SK-N-SH (cell line): ENCODE results near the gene SEC14L5.

Experiments
- EP300 ChIP-seq, 2 experiments: IDR thresholded peaks; 2 replicates each; pipeline versions ENCODE4 v1.4.0 to v1.6.1; 2012; ENCODE audit warnings: borderline replicate concordance in 1 of 2, low read depth in 1 of 2, low read length in 1 of 2
- GATA2 ChIP-seq: sonication (generic); formaldehyde crosslinking; IDR thresholded peaks from 2 replicates; pipeline ENCODE4 v1.5.0; 2020; ENCODE audit warnings: mild to moderate bottlenecking, missing genetic modification reagents
- POLR2AphosphoS5 ChIP-seq: IDR thresholded peaks from 2 replicates; pipeline ENCODE4 v1.6.1; 2012; ENCODE audit warnings: low read depth, low read length
- REST ChIP-seq: IDR thresholded peaks from 2 replicates; pipeline ENCODE4 v1.6.1; 2012; ENCODE audit warnings: mild to moderate bottlenecking, low read depth, low read length, moderate library complexity
- TF ChIP-seq, protein P1 (sequence below): fragments of 200-600 bp; sonication (generic); IDR thresholded peaks from 2 replicates; pipeline ENCODE4 v1.6.1; 2017; ENCODE audit warnings: antibody characterized with exemption, mild to moderate bottlenecking, moderate library complexity
- TF ChIP-seq, protein P2 (sequence below): fragments of 150-350 bp; IDR thresholded peaks from 2 replicates; pipeline ENCODE4 v1.6.1; 2017; ENCODE audit warnings: antibody characterized with exemption, low read length, low read depth, borderline replicate concordance

- TF ChIP-seq, protein P1, sequence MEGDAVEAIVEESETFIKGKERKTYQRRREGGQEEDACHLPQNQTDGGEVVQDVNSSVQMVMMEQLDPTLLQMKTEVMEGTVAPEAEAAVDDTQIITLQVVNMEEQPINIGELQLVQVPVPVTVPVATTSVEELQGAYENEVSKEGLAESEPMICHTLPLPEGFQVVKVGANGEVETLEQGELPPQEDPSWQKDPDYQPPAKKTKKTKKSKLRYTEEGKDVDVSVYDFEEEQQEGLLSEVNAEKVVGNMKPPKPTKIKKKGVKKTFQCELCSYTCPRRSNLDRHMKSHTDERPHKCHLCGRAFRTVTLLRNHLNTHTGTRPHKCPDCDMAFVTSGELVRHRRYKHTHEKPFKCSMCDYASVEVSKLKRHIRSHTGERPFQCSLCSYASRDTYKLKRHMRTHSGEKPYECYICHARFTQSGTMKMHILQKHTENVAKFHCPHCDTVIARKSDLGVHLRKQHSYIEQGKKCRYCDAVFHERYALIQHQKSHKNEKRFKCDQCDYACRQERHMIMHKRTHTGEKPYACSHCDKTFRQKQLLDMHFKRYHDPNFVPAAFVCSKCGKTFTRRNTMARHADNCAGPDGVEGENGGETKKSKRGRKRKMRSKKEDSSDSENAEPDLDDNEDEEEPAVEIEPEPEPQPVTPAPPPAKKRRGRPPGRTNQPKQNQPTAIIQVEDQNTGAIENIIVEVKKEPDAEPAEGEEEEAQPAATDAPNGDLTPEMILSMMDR: no peak
- TF ChIP-seq EP300 (IDR thresholded peaks at IDR 0.05; ENCODE audit: borderline replicate concordance in 1 of 2, low read depth in 1 of 2, low read length in 1 of 2): no peak
- TF ChIP-seq, protein P2, sequence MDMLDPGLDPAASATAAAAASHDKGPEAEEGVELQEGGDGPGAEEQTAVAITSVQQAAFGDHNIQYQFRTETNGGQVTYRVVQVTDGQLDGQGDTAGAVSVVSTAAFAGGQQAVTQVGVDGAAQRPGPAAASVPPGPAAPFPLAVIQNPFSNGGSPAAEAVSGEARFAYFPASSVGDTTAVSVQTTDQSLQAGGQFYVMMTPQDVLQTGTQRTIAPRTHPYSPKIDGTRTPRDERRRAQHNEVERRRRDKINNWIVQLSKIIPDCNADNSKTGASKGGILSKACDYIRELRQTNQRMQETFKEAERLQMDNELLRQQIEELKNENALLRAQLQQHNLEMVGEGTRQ: no peak
- TF ChIP-seq POLR2AphosphoS5: no peak
- no peak for TF ChIP-seq REST
- TF ChIP-seq GATA2 (CRISPR knock-in tag): no peak
Observed at GRCh38 chr16:4934591-4934990, 23.5 kb upstream of the SEC14L5 start.
